IMR-90 (cell line): Measurements from ENCODE around the gene ATP6V1E1. TPM values are rescaled to one million over a fixed set of nuclear protein-coding genes. Genes with fewer than 3 reads are reported as not detected.

Experiments
- ATAC-seq: fragments of 200-7000 bp; cut with Tn5 transposase; 2 replicates; pipeline ENCODE4 v1.9.1; 2020; ENCODE audit warnings: low read depth, mild to moderate bottlenecking, moderate library complexity
- BruUV-seq: library from RNA; stranded (reverse); fragments of 400-500 nt; replicated peaks from 2 replicates; lab custom pipeline; 2021; lab: Mats Ljungman, UMichigan
- CTCF ChIA-PET: fragments of 300-600 bp; formaldehyde crosslinking; extraction: SDS; loops from one replicate; lab custom pipeline; 2021; ENCODE audit warnings: antibody characterized with exemption; lab: Yijun Ruan, JAX
- POLR2A ChIA-PET: fragments of 300-600 bp; sonication (Branson Sonifier 250); formaldehyde crosslinking; loops from one replicate; lab custom pipeline; 2022; ENCODE audit warnings: antibody characterized with exemption; ENCODE audit not compliant: unreplicated experiment; lab: Charles Lee
- DNase-seq: peaks from one replicate; pipeline ENCODE4 v3.0.0; 2013
- H2AFZ ChIP-seq: replicated peaks from 2 replicates; pipeline ENCODE3; 2013; ENCODE audit warnings: low read length, mild to moderate bottlenecking; ENCODE audit not compliant: poor library complexity
- H2AK5ac ChIP-seq: 2 replicates; pipeline ENCODE4 v1.6.1; 2013; ENCODE audit warnings: low read depth, low read length, inconsistent platforms
- H2AK9ac ChIP-seq: replicated peaks from 2 replicates; pipeline ENCODE3; 2013; ENCODE audit warnings: mild to moderate bottlenecking, low read depth, low read length, moderate library complexity; ENCODE audit not compliant: poor library complexity
- H2BK120ac ChIP-seq: 2 replicates; pipeline ENCODE4 v1.6.1; 2013; ENCODE audit warnings: low read depth, low read length, inconsistent platforms
- H2BK15ac ChIP-seq: 3 replicates; pipeline ENCODE4 v1.6.1; 2013; ENCODE audit warnings: low read depth, low read length, inconsistent platforms
- H2BK20ac ChIP-seq: 2 replicates; pipeline ENCODE4 v1.6.1; 2013; ENCODE audit warnings: low read depth, mild to moderate bottlenecking, inconsistent platforms, low read length, moderate library complexity
- H2BK5ac ChIP-seq: 2 replicates; pipeline ENCODE4 v1.6.1; 2013; ENCODE audit warnings: mild to moderate bottlenecking, low read depth, low read length, inconsistent platforms; ENCODE audit not compliant: poor library complexity, severe bottlenecking
- H3K14ac ChIP-seq: replicated peaks from 2 replicates; pipeline ENCODE4 v1.6.1; 2013; ENCODE audit warnings: low read depth, low read length, inconsistent platforms
- H3K18ac ChIP-seq: 2 replicates; pipeline ENCODE4 v1.6.1; 2013; ENCODE audit warnings: low read depth, low read length, control low read depth
- H3K23ac ChIP-seq: 2 replicates; pipeline ENCODE4 v1.6.1; 2013; ENCODE audit warnings: low read depth, low read length, inconsistent platforms
- H3K27ac ChIP-seq: 2 replicates; pipeline ENCODE4 v1.5.1; 2013; ENCODE audit warnings: mild to moderate bottlenecking, control low read depth, low read length; ENCODE audit not compliant: insufficient read depth
- H3K27me3 ChIP-seq: 2 replicates; pipeline ENCODE4 v1.6.1; 2013; ENCODE audit warnings: low read length; ENCODE audit not compliant: control insufficient read depth, insufficient read depth
- H3K36me3 ChIP-seq: 2 replicates; pipeline ENCODE4 v1.6.1; 2013; ENCODE audit warnings: low read length, mixed read lengths; ENCODE audit not compliant: control insufficient read depth, insufficient read depth
- H3K4ac ChIP-seq: 2 replicates; pipeline ENCODE4 v1.6.1; 2013; ENCODE audit warnings: low read depth, low read length, inconsistent platforms
- H3K4me1 ChIP-seq: 2 replicates; pipeline ENCODE4 v1.6.1; 2013; ENCODE audit warnings: low read length, mixed read lengths; ENCODE audit not compliant: control insufficient read depth, insufficient read depth
- H3K4me2 ChIP-seq: 2 replicates; pipeline ENCODE4 v1.6.1; 2013; ENCODE audit warnings: low read depth, mild to moderate bottlenecking, control low read depth, low read length, moderate library complexity
- H3K4me3 ChIP-seq: 2 replicates; pipeline ENCODE4 v1.5.1; 2013; ENCODE audit warnings: low read depth, mild to moderate bottlenecking, control low read depth, low read length, moderate library complexity; ENCODE audit not compliant: insufficient read depth
- H3K56ac ChIP-seq: 2 replicates; pipeline ENCODE4 v1.6.1; 2013; ENCODE audit warnings: low read length, inconsistent platforms; ENCODE audit not compliant: insufficient read depth; ENCODE audit errors: extremely low read depth
- H3K79me1 ChIP-seq, 2 experiments: 2 replicates each; pipeline ENCODE4 v1.6.1; 2013; ENCODE audit warnings: low read length in 2 of 2, inconsistent platforms in 1 of 2, low read depth in 1 of 2
- H3K9ac ChIP-seq: 2 replicates; pipeline ENCODE4 v1.6.1; 2013; ENCODE audit warnings: low read depth, low read length, control low read depth
- H3K9me1 ChIP-seq: 2 replicates; pipeline ENCODE4 v1.6.1; 2013; ENCODE audit warnings: low read length, inconsistent platforms; ENCODE audit not compliant: insufficient read depth
- H3K9me3 ChIP-seq: 2 replicates; pipeline ENCODE4 v1.6.1; 2013; ENCODE audit warnings: low read length; ENCODE audit not compliant: control insufficient read depth, insufficient read depth
- H4K20me1 ChIP-seq: 2 replicates; pipeline ENCODE4 v1.6.1; 2013; ENCODE audit warnings: low read length, inconsistent platforms; ENCODE audit not compliant: insufficient read depth
- H4K5ac ChIP-seq: 2 replicates; pipeline ENCODE4 v1.6.1; 2013; ENCODE audit warnings: mild to moderate bottlenecking, low read depth, low read length, control low read depth
- H4K8ac ChIP-seq, 2 experiments: 2 replicates each; pipeline ENCODE4 v1.6.1; 2013; ENCODE audit warnings: low read depth in 2 of 2, low read length in 2 of 2, control low read depth in 1 of 2, inconsistent platforms in 1 of 2
- H4K91ac ChIP-seq: 2 replicates; pipeline ENCODE4 v1.6.1; 2013; ENCODE audit warnings: low read depth, low read length, inconsistent platforms; ENCODE audit not compliant: insufficient read depth
- CEBPB ChIP-seq: IDR thresholded peaks from 2 replicates; pipeline ENCODE4 v1.6.1; 2012; ENCODE audit warnings: low read depth, low read length, improper control_type of control experiment
- MAFK ChIP-seq: IDR thresholded peaks from 2 replicates; pipeline ENCODE4 v1.6.1; 2012; ENCODE audit warnings: low read depth, low read length, improper control_type of control experiment
- MXI1 ChIP-seq: IDR thresholded peaks from 2 replicates; pipeline ENCODE4 v1.6.1; 2012; ENCODE audit warnings: low read depth, mild to moderate bottlenecking, low read length, moderate library complexity, borderline replicate concordance
- WGBS, 2 experiments: methylation state at CpG; one replicate each; pipeline versions ENCODE4 v1.1.5 to v1.1.7; 2013; ENCODE audit warnings: missing lambda C conversion rate in 2 of 2; ENCODE audit not compliant: insufficient read length in 1 of 2; ENCODE audit errors: extremely low coverage in 2 of 2; 5-methylcytosine and 5-hydroxymethylcytosine counted together
- dilution Hi-C: fragments of 300-500 bp; cut with HindIII; formaldehyde crosslinking; loops from one replicate; pipeline ENCODE4 v1.14.3; 2018; ENCODE audit warnings: low sequenced_read_pairs; ENCODE audit not compliant: unreplicated experiment
- in situ Hi-C: fragments of 300-500 bp; cut with MboI; formaldehyde crosslinking; loops from 3 replicates; pipeline ENCODE4 v1.14.3; 2019; ENCODE audit warnings: low sequenced_read_pairs, inconsistent platforms, mixed read lengths
- intact Hi-C: fragments of 100-400 bp; cut with micrococcal nuclease; formaldehyde crosslinking; loops from 2 replicates; pipeline ENCODE4 v1.10.0; 2022
- polyA plus RNA-seq, 3 experiments: library from polyadenylated mRNA; depleted of rRNA; stranded (reverse); fragments of >200 nt; gene quantifications; 2 replicates each; pipeline ENCODE4 v1.2.3, GENCODE V29; 2012; ENCODE audit warnings: low replicate concordance in 1 of 3
- total RNA-seq: library from RNA; depleted of rRNA; stranded (reverse); fragments of >200 nt; gene quantifications from 2 replicates; pipeline ENCODE4 v1.2.3, GENCODE V29; 2012
- TF ChIP-seq, protein P1 (sequence below): fragments of 150-350 bp; IDR thresholded peaks from 2 replicates; pipeline ENCODE4 v1.6.1; 2017; ENCODE audit warnings: mild to moderate bottlenecking, antibody characterized with exemption, low read length, low read depth

ATP6V1E1 gene
- total and polyA plus RNA-seq, 2 of the 4 experiments (the other 2 are of a cell fraction): 144 to 148 TPM

DNA sequence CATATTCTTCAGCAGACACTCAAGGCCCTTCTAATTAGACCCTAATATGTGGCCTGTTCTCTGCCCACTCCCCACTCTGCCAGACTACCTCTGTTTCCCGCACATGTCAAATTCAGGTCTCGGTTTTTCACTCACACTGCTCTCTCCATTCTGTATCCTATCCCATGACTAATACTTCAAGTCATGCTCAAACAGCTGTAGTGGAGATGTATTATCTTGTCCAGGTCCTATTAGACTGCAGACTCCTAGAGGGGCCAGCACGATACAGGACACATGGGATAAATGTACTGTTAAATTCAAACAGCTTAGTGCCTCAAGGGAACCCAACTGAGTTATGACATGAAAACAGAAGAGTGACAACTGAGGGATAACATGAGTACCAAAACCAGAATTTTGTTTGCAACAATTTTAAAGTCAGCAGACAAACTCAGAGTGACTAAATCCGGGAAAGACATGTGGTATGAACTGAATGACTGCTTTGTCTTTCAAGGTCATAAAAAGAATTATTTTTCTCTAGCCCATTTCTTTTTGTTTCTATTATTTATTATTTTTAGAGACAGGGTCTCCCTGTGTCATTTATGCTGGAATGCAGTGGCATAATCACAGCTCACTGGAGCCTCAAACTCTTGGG is 20.5 kb downstream of the ATP6V1E1 start:
- Histone ChIP-seq H4K8ac (no peak overlapping the region), H2AFZ (no peak overlapping the region), H2BK20ac (no peak overlapping the region), H4K20me1 (peaks cover 11% of the 10 kb centered on the region; the same call in 1 of the 2 replicates), H2AK9ac (no peak overlapping the region), H3K27ac (no peak overlapping the region), H3K4me2 (no peak overlapping the region), H3K79me1 (peaks cover 23 to 44% of the 10 kb centered on the region in 2 experiments), H3K4me1 (0 out of 2 replicates have a peak, but pooled peaks cover 2% of the 10 kb centered on the region), H2AK5ac (no peak overlapping the region), H3K23ac (no peak overlapping the region), H2BK15ac (no peak overlapping the region), H3K18ac (no peak overlapping the region), H3K14ac (no peak overlapping the region), H2BK120ac (no peak overlapping the region), H3K36me3 (peaks cover 35% of the 10 kb centered on the region), H3K56ac (no peak overlapping the region), H4K91ac (no peak overlapping the region), H3K9ac (no peak overlapping the region), H3K27me3 (no peaks in the 10 kb centered on the region), H3K9me3 (no peaks in the 10 kb centered on the region), H4K5ac (no peak overlapping the region), H3K9me1 (peaks cover 4% of the 10 kb centered on the region; the same call in 1 of the 2 replicates), H3K4ac (no peak overlapping the region), H3K4me3 (no peak overlapping the region), H2BK5ac (no peak overlapping the region)
- BruUV-seq: no TSS peak
- intact Hi-C loops: no loop called here
- TF ChIP-seq, protein P1, sequence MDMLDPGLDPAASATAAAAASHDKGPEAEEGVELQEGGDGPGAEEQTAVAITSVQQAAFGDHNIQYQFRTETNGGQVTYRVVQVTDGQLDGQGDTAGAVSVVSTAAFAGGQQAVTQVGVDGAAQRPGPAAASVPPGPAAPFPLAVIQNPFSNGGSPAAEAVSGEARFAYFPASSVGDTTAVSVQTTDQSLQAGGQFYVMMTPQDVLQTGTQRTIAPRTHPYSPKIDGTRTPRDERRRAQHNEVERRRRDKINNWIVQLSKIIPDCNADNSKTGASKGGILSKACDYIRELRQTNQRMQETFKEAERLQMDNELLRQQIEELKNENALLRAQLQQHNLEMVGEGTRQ: no peak
- TF ChIP-seq MAFK: no peak
- no peak for TF ChIP-seq MXI1
- TF ChIP-seq CEBPB: no peak
- ATAC-seq (no peak), DNase-seq (peak; percentile 10)
- in situ Hi-C loops: no loop called here
- ChIA-PET POLR2A (no interaction called here), CTCF (no interaction called here)
- dilution Hi-C loops: no loop called here
- 100% methylated on average over 1 of the region's 4 CpGs; no CpG with 5 or more reads in 1 of the 2 experiments for WGBS, 2 experiments
